ENCODE results near the gene MACROH2A1. TPM values are rescaled to one million over a fixed set of nuclear protein-coding genes. Genes with fewer than 3 reads are reported as not detected.
A peak's percentile ranks its signal among the peaks of the same experiment; 100 is the strongest.

Gene MACROH2A1
- total RNA-seq, 1 donor from 2014 or later: 390 TPM

DNA sequence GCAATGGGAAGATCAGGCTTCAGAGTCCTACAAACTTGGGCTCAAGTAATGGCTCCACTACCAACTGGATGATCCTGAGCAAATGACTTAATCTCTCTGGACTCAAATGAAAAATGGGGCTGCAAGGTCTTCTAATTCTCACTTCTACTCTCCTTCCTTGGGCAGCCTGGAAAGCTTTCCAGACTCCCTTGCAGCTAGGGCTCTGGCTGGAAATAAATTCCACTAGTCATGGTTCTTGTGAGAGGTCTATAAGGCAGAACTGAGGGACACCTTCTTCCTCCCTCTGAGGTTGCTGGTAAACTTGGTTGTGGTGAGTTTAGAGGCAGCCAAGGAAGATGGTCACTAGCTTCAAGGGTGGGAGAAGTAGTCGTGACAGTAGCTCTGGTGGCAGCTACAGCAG lies 29.6 kb upstream of the MACROH2A1 start:
- DNase-seq (ENCODE audit: low read depth): no peak
- TF ChIP-seq, protein P1, sequence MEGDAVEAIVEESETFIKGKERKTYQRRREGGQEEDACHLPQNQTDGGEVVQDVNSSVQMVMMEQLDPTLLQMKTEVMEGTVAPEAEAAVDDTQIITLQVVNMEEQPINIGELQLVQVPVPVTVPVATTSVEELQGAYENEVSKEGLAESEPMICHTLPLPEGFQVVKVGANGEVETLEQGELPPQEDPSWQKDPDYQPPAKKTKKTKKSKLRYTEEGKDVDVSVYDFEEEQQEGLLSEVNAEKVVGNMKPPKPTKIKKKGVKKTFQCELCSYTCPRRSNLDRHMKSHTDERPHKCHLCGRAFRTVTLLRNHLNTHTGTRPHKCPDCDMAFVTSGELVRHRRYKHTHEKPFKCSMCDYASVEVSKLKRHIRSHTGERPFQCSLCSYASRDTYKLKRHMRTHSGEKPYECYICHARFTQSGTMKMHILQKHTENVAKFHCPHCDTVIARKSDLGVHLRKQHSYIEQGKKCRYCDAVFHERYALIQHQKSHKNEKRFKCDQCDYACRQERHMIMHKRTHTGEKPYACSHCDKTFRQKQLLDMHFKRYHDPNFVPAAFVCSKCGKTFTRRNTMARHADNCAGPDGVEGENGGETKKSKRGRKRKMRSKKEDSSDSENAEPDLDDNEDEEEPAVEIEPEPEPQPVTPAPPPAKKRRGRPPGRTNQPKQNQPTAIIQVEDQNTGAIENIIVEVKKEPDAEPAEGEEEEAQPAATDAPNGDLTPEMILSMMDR (conservative IDR thresholded peaks at IDR 0.05; ENCODE audit: low read depth, low read length): no peak
- no peak overlapping the region for H3K4me3 ChIP-seq (ENCODE audit: low read depth, low read length)

GRCh38 chr5:135426102-135427082 lies 27.4 kb upstream of the MACROH2A1 start:
- DNase-seq (ENCODE audit: low read depth): no peak
- TF ChIP-seq, protein P1 (conservative IDR thresholded peaks at IDR 0.05; ENCODE audit: low read depth, low read length): peak; percentile 87
- no peak overlapping the region for H3K4me3 ChIP-seq (ENCODE audit: low read depth, low read length)

DNA sequence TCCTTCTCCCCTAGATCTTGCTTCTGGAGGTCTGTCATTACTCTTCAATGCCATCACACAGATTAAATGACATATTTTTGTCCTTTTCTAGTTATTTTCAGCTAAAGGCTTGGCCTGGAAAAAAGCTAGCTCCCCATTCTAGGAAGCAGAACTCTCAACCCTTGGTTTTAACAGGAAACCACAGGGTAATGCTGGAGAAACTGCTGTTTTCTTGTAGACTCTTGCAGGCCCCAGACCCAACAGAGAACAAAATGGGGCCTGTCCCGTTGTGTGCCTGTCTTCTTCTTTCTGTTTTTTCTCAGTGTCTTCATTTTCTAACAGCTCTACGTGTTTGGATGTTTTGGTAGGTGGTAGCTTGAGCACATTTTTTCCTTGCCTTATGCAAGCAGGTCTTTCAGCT lies 26.6 kb upstream of the MACROH2A1 start:
- TF ChIP-seq, protein P1 (conservative IDR thresholded peaks at IDR 0.05; ENCODE audit: low read depth, low read length): no peak
- DNase-seq (ENCODE audit: low read depth): no peak
- no peak overlapping the region for H3K4me3 ChIP-seq (ENCODE audit: low read depth, low read length)

- no peak overlapping the region for H3K4me3 ChIP-seq (ENCODE audit: low read depth, low read length)
- DNase-seq (ENCODE audit: low read depth): no peak
- TF ChIP-seq, protein P1 (conservative IDR thresholded peaks at IDR 0.05; ENCODE audit: low read depth, low read length): no peak
These were observed 24.8 kb upstream of the MACROH2A1 start for GRCh38 chr5:135423846-135424168.

DNA sequence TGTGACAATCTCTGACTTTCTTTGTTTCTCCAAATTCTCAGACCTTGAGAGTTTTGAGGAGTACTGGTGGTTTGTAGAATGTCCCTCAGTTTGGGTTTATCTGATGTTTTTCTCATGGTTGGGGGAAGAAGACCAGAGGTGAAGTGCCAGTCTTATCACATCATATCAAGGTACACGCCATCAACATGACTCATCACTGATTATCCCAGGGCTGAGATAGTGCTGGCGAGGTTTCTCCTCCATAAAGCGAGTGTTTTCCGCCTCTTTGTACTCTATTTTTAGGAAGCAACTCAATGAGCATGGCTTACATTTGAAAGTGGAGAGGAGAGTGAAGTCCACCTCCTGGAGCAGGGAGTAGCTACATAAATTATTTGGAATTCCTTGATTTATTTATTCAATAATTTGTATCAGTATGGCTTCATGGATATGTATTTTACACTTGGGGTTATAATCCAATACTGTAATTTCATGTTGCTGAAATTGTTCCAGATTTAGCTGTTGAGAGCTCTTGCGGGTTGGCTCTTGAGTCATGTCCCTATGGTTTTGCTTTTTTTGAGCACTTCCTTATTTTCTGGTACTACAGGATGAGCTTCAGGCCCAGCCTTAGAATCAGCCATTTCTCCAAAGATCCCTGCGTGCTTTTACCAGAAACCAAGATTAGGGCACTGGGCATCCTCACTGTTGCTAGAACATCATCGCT lies 24.3 kb upstream of the MACROH2A1 start:
- TF ChIP-seq, protein P1 (conservative IDR thresholded peaks at IDR 0.05; ENCODE audit: low read depth, low read length): no peak
- no peak overlapping the region for H3K4me3 ChIP-seq (ENCODE audit: low read depth, low read length)
- DNase-seq (ENCODE audit: low read depth): no peak

DNA sequence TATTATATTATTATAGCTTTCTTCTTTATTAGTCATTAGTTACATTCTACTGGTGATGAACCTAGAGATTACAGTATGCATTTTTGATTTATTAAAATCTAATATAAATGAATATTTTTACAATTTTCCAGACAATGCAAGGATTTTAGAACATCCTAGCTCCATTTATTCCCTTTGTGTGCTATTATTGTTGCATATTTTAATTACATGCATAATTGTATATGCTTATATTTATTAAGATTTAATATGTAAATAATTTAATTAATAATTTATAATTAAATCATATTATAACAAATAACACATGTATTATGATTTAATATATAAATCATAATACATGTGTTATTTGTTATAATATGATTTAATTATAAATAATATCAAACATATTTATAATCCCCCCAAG lies 23.4 kb upstream of the MACROH2A1 start:
- TF ChIP-seq, protein P1 (conservative IDR thresholded peaks at IDR 0.05; ENCODE audit: low read depth, low read length): no peak
- no peak for DNase-seq (ENCODE audit: low read depth)

More for the DNA sequence above, 23.4 kb upstream of the MACROH2A1 start:
- H3K4me3 ChIP-seq (ENCODE audit: low read depth, low read length): no peak overlapping the region
